ENCODE results near the gene ARHGAP15.
A peak's percentile ranks its signal among the peaks of the same experiment; 100 is the strongest.
"Not testable (repeated sequence)": the region's sequence is repeated elsewhere in the genome, so short reads cannot be mapped to it uniquely, and the experiment has no call there.

Gene ARHGAP15

GRCh38 chr2:143128681-143129580, at the start of gene ARHGAP15:
TSS of gene ARHGAP15 (plus strand) at chr2:143129419.
- DNase-seq, result no peak

GRCh38 chr2:143081616-143082015, 47.6 kb upstream of the ARHGAP15 start:
- no peak for DNase-seq

- no peak for DNase-seq
Observed at GRCh38 chr2:143083636-143084035, 45.6 kb upstream of the ARHGAP15 start.

- DNase-seq, result no peak
Observed at GRCh38 chr2:143084462-143084861, 44.8 kb upstream of the ARHGAP15 start.

- DNase-seq, result no peak
Observed at GRCh38 chr2:143085125-143085784, 44.0 kb upstream of the ARHGAP15 start.

- DNase-seq, result no peak
Observed at GRCh38 chr2:143087033-143087432, 42.2 kb upstream of the ARHGAP15 start.

- DNase-seq, result no peak
Observed at GRCh38 chr2:143088388-143088787, 40.8 kb upstream of the ARHGAP15 start.

- DNase-seq, result not testable (repeated sequence)
Observed at GRCh38 chr2:143089520-143089919, 39.7 kb upstream of the ARHGAP15 start.

- peak; percentile 4 for DNase-seq
Observed at GRCh38 chr2:143110758-143111428, 18.3 kb upstream of the ARHGAP15 start.

- no peak for DNase-seq
Observed at GRCh38 chr2:143117225-143117624, 12.0 kb upstream of the ARHGAP15 start.

- DNase-seq, result no peak
Observed at GRCh38 chr2:143121079-143121478, 8.1 kb upstream of the ARHGAP15 start.

- DNase-seq, result no peak
Observed at GRCh38 chr2:143121957-143122356, 7.3 kb upstream of the ARHGAP15 start.

GRCh38 chr2:143123911-143124310, 5.3 kb upstream of the ARHGAP15 start:
- DNase-seq, result no peak

GRCh38 chr2:143124445-143124844, 4.8 kb upstream of the ARHGAP15 start:
- DNase-seq, result no peak

GRCh38 chr2:143125717-143126116, 3.5 kb upstream of the ARHGAP15 start:
- DNase-seq, result no peak

GRCh38 chr2:143132355-143132754, 3.1 kb downstream of the ARHGAP15 start:
- DNase-seq, result no peak

GRCh38 chr2:143133783-143134182, 4.6 kb downstream of the ARHGAP15 start:
- no peak for DNase-seq

- DNase-seq, result no peak
Observed at GRCh38 chr2:143138292-143138691, 9.1 kb downstream of the ARHGAP15 start.

GRCh38 chr2:143139835-143140393, 10.7 kb downstream of the ARHGAP15 start:
- DNase-seq, result no peak

GRCh38 chr2:143140864-143141661, 11.8 kb downstream of the ARHGAP15 start:
- DNase-seq, result no peak

GRCh38 chr2:143142598-143142997, 13.4 kb downstream of the ARHGAP15 start:
- DNase-seq, result no peak

- no peak for DNase-seq
Observed at GRCh38 chr2:143144813-143145455, 15.7 kb downstream of the ARHGAP15 start.
